Measurements from ENCODE around the gene ADGRL4. TPM values are rescaled to one million over a fixed set of nuclear protein-coding genes. Genes with fewer than 3 reads are reported as not detected.
A peak's percentile ranks its signal among the peaks of the same experiment; 100 is the strongest.

ADGRL4 gene
- not detected for total RNA-seq

GRCh38 chr1:79006564-79006963 lies at the start of gene ADGRL4:
Gene ADGRL4 (minus strand): TSS chr1:79006730. CDS start chr1:79006654, 76 bp downstream.
- no peak within 1 kb of the TSS for H3K27ac Mint-ChIP-seq
- DNase-seq (ENCODE audit: low spot score in 2 of 2) (no peak), ATAC-seq (no peak)
- no peaks in the 10 kb centered on the region for H3K36me3 Mint-ChIP-seq
- H3K9me3 Mint-ChIP-seq = peaks cover 6 to 13% of the 10 kb centered on the region in 2 donors

GRCh38 chr1:79055856-79056255 lies 49.3 kb upstream of the ADGRL4 start:
- Mint-ChIP-seq H3K27ac (no peak overlapping the region), H3K36me3 (peaks cover 0 to 5% of the 10 kb centered on the region in 2 donors), H3K9me3 (peaks cover 11 to 15% of the 10 kb centered on the region in 2 donors)
- DNase-seq (ENCODE audit: low spot score in 2 of 2) (no peak), ATAC-seq (no peak)

DNA sequence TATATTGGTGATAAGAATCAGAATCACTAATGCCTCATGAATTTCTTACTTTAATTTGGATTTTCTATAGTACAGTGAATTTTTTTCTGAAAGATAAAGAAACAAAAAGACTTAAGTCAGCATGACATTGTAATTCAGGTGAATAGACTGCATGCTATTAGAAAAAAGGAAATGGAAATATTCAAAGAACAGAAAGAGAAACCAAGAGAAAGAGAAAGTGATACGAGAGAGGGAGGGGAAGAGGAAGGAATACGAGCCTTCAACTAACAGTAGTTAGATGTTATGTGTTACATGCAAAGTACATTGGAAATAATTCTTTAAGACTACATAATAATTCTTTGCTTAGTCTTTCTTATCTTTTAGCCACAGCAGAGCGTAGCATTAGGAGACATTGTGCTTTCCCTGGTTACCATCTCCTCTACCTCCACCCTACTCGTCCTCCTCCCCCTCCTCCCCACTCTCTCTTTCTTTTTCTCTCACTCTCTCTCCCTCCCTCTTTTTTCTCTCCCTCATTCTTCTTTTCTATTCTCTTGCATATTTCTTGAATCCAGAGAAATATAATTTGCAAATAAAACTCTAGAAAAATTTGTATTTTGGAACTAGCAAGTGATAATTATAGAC lies 46.4 kb upstream of the ADGRL4 start:
- H3K27ac Mint-ChIP-seq = no peak overlapping the region
- ATAC-seq = peak in 1 of 2 donors; percentile 44
- peaks cover 0 to 5% of the 10 kb centered on the region in 2 donors for H3K36me3 Mint-ChIP-seq
- peaks cover 5% of the 10 kb centered on the region in 2 donors for H3K9me3 Mint-ChIP-seq
- DNase-seq (ENCODE audit: low spot score in 2 of 2) = no peak

DNA sequence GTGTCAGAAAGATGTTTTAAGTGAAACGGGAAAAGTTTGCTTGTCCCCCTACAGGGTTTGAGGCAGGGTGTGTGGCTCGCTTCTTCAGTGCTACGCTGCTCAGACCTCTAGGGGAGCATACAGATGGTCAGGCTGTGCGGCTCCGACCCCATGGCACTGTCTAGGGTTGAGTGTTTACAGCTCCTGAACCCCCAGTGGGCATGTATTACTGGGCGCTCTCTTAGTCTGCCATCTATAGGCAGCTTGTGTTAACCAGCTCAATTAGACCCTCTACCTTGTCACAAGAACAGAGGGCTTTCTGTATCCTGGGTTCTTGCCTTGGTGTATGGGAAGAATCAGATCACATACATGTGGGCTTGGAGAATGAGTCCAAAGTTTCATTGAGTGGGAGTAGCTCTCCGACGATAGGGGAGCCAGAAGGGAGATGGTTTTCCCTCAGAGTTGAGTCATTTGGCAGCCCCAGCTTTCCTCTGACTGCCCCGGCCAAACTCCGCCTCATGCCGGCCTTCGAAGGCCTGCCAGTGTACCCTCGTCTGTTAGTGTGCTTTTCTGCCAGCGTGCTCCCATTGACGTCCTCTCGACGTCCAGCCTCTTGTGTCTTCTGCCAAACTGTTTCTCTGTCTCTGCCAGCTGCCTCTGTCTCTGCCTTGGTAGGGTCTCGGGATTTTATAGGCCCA lies 38.6 kb upstream of the ADGRL4 start:
- no peaks in the 10 kb centered on the region for H3K36me3 Mint-ChIP-seq
- no peak for ATAC-seq
- no peak for DNase-seq (ENCODE audit: low spot score in 2 of 2)
- no peaks in the 10 kb centered on the region for H3K9me3 Mint-ChIP-seq
- no peak overlapping the region for H3K27ac Mint-ChIP-seq

- ATAC-seq (no peak), DNase-seq (ENCODE audit: low spot score in 2 of 2) (no peak)
- Mint-ChIP-seq H3K9me3 (no peaks in the 10 kb centered on the region), H3K27ac (no peak overlapping the region), H3K36me3 (no peaks in the 10 kb centered on the region)
Observed at GRCh38 chr1:79043506-79043905, 37.0 kb upstream of the ADGRL4 start.

DNA sequence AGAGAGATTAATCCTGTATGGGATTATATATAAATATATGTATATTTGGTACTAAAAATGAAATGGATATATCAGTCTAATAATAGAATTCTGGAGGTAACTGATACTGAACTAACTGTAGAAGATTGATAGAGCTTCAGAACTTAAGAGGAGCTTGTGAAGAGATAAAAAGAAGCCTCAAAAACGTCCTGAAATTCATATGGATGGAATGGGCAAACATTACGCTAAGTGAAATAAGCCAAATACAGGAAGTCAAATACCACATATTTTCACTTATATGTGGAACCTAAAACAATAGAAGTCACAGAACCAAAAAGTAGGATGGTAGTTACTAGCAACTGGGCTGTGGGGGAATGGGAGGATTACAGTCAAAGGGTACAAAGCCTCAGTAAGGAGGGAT lies 36.0 kb upstream of the ADGRL4 start:
- Mint-ChIP-seq H3K36me3 (peaks cover 0 to 9% of the 10 kb centered on the region in 2 donors), H3K9me3 (peaks cover 6 to 7% of the 10 kb centered on the region in 2 donors), H3K27ac (no peak overlapping the region)
- ATAC-seq (no peak), DNase-seq (ENCODE audit: low spot score in 2 of 2) (no peak)

DNA sequence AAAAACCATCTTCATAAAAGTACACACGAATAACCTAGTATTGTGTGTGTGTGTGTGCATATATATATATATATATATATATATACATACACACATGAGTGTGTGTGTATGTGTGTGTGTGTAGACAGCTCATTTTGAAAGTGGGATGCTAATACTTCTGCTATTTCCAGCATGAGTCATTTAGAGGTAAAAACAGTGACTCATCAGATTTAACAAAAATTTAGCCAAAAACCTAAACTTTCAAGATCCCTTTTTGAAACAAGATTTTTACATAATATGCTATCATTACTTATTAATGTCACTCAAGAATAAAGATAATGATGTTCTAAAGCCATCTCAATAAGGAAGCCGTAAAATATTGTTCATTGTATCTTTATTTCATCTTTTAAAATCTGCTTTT lies 35.6 kb upstream of the ADGRL4 start:
- peaks cover 11% of the 10 kb centered on the region in 2 donors for H3K9me3 Mint-ChIP-seq
- no peak overlapping the region for H3K27ac Mint-ChIP-seq
- no peak for DNase-seq (ENCODE audit: low spot score in 2 of 2)
- H3K36me3 Mint-ChIP-seq = peaks cover 0 to 13% of the 10 kb centered on the region in 2 donors
- ATAC-seq = no peak

- DNase-seq (ENCODE audit: low spot score in 2 of 2) = no peak
- no peak for ATAC-seq
- H3K27ac Mint-ChIP-seq = no peak overlapping the region
- H3K36me3 Mint-ChIP-seq = peaks cover 0 to 15% of the 10 kb centered on the region in 2 donors
- peaks cover 11 to 12% of the 10 kb centered on the region in 2 donors for H3K9me3 Mint-ChIP-seq
Observed at GRCh38 chr1:79041666-79042065, 35.1 kb upstream of the ADGRL4 start.

GRCh38 chr1:79040424-79041082 lies 34.0 kb upstream of the ADGRL4 start:
- H3K36me3 Mint-ChIP-seq = peaks cover 0 to 15% of the 10 kb centered on the region in 2 donors
- peaks cover 19 to 21% of the 10 kb centered on the region in 2 donors for H3K9me3 Mint-ChIP-seq
- H3K27ac Mint-ChIP-seq = peak overlapping the region in 1 of 2 donors; percentile 57
- DNase-seq (ENCODE audit: low spot score in 2 of 2) = no peak
- ATAC-seq = peak in 1 of 2 donors; percentile 95

DNA sequence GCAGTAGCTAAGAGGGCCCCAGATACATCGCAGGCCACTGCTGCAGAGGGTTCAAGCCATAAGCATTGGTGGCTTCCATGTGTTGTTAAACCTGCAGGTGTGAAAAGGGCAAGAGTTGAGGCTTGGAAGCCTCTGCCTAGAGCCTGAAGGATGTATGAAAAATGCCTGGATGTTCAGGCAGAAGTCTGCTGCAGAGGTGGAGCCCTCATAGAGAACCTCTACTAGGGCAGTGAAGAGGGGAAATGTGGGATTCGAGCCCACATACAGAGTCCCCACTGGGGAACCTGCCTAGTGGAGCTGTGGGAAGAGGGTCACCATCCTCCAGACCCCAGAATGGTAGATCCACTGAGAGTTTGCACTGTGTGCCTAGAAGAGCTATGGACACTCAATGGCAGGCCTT lies 30.6 kb upstream of the ADGRL4 start:
- no peak overlapping the region for H3K27ac Mint-ChIP-seq
- DNase-seq (ENCODE audit: low spot score in 2 of 2) (no peak), ATAC-seq (no peak)
- H3K36me3 Mint-ChIP-seq = peaks cover 0 to 15% of the 10 kb centered on the region in 2 donors
- peaks cover 19 to 21% of the 10 kb centered on the region in 2 donors for H3K9me3 Mint-ChIP-seq

DNA sequence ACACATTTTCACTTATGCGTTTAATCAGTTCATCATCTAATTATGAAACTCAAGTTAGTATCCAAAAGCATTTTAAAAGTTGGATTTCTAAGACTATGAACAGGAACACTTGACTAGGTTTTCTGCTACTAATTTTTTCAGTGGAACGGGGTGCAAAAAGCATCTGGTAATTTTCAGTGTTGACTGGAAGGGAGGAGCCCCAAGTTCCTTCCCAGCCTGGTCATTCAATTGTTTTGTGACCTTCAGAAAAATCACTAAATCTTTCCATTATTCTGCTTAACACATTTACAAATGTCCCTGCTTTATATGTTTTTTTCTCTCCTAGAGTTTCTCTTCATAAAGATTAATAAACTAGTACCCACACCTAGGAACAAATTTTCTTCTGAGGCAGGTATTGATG lies 6.0 kb upstream of the ADGRL4 start:
- H3K27ac Mint-ChIP-seq = no peak overlapping the region
- peaks cover 6 to 8% of the 10 kb centered on the region in 2 donors for H3K9me3 Mint-ChIP-seq
- no peak for ATAC-seq
- H3K36me3 Mint-ChIP-seq = no peaks in the 10 kb centered on the region
- DNase-seq (ENCODE audit: low spot score in 2 of 2) = no peak

GRCh38 chr1:79010589-79010988 lies 4.1 kb upstream of the ADGRL4 start:
- ATAC-seq = no peak
- H3K36me3 Mint-ChIP-seq = no peaks in the 10 kb centered on the region
- H3K27ac Mint-ChIP-seq = no peak overlapping the region

DNA sequence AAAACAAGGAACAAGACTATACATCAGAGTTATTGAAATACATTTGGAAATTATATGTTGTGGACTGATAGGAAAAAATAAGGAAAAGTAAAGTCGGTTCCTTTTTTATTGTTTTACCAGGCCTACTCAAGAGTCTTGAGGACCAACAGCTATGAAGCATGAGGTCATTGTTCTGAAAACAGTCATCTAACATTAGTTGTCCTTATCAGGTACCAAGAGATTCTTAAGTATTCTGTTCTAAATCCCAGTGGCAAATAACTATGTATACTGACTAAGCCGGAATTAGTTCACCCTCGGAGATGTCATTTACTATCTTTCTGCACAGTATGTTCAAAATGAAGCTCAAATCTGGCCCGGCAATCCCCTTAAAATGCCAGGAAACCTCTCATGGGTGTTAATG lies 585 bp downstream of the ADGRL4 start:
- H3K36me3 Mint-ChIP-seq = no peaks in the 10 kb centered on the region
- H3K27ac Mint-ChIP-seq = no peak overlapping the region
- peaks cover 6 to 13% of the 10 kb centered on the region in 2 donors for H3K9me3 Mint-ChIP-seq
- ATAC-seq (no peak), DNase-seq (ENCODE audit: low spot score in 2 of 2) (no peak)

More at GRCh38 chr1:79010589-79010988, 4.1 kb upstream of the ADGRL4 start:
- H3K9me3 Mint-ChIP-seq = peaks cover 6 to 13% of the 10 kb centered on the region in 2 donors
- no peak for DNase-seq (ENCODE audit: low spot score in 2 of 2)

- Mint-ChIP-seq H3K27ac (no peak overlapping the region), H3K36me3 (no peaks in the 10 kb centered on the region), H3K9me3 (peaks cover 6 to 13% of the 10 kb centered on the region in 2 donors)
- DNase-seq (ENCODE audit: low spot score in 2 of 2) (no peak), ATAC-seq (no peak)
Observed at GRCh38 chr1:79004916-79005315, 1.6 kb downstream of the ADGRL4 start.

DNA sequence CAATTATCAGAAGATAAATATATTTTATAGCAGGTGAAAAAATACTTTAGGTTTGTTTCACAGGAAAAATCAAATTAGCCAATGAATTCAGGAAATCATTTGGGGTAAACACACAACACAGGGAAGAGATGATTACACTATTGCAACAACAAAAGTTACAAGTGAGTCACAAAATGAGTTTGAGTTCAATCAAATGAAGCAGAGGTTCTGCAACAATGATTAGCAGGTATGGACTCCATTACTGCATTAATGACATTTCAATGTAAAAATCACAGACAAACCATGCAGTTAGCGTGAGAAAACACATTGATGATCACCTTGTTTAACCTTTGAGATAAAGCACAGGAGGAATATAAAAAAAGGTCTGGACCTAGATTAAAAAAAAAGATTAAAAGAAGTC lies 9.7 kb downstream of the ADGRL4 start:
- no peak overlapping the region for H3K27ac Mint-ChIP-seq
- no peaks in the 10 kb centered on the region for H3K36me3 Mint-ChIP-seq
- ATAC-seq (no peak), DNase-seq (ENCODE audit: low spot score in 2 of 2) (no peak)
- H3K9me3 Mint-ChIP-seq = no peaks in the 10 kb centered on the region

DNA sequence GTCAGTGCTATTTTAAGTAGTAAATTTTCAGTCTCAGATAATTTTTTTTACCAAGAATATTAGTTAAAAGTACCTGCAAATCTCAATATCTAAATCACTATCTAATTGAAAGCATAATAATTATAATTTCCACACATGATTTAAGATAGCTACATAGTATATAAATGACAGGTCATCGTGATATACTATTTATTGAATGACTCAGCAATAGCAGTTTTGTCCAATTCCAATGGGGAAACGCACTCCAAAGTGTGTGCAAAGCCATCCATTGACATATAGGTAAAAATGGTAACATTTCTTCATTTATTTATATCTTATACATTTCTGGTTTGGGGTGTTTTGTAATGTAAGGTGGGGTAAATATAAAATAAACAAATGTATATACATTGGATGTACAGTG lies 19.5 kb downstream of the ADGRL4 start:
- Mint-ChIP-seq H3K9me3 (peaks cover 3 to 4% of the 10 kb centered on the region in 2 donors), H3K27ac (no peak overlapping the region), H3K36me3 (no peaks in the 10 kb centered on the region)
- DNase-seq (ENCODE audit: low spot score in 2 of 2) (no peak), ATAC-seq (no peak)

DNA sequence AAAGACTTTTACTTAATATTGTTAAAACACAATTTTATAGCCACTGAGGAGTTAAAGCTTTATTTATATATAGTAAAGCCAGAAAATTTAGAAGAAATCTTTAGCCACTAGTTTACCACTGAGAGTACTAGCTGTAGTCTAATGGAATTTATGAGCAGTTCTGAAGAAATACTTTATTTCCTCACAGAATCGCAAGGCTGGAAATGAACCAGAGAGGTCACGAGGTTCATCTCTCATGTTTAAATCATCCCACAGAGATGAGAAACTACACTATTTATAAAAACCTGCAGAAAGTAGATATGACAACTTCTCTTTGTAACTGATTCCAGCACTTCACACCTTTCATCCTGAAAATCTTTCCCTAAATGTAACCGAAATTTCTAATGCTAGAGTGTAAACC lies 26.0 kb downstream of the ADGRL4 start:
- H3K36me3 Mint-ChIP-seq = no peaks in the 10 kb centered on the region
- ATAC-seq (no peak), DNase-seq (ENCODE audit: low spot score in 2 of 2) (no peak)
- peaks cover 0 to 3% of the 10 kb centered on the region in 2 donors for H3K9me3 Mint-ChIP-seq
- H3K27ac Mint-ChIP-seq = no peak overlapping the region
